Endodermal cell (in vitro differentiated cells): ENCODE results near the gene ZNF595. TPM values are rescaled to one million over a fixed set of nuclear protein-coding genes. Genes with fewer than 3 reads are reported as not detected.
A peak's percentile ranks its signal among the peaks of the same experiment; 100 is the strongest.
"Not testable (repeated sequence)": the region's sequence is repeated elsewhere in the genome, so short reads cannot be mapped to it uniquely, and the experiment has no call there.

Experiments used
- DNase-seq: peaks from one replicate; pipeline ENCODE4 v3.0.0-alpha.2; 2017
- H3K27ac ChIP-seq: 2 replicates; pipeline ENCODE4 v1.5.1; 2013; ENCODE audit warnings: mild to moderate bottlenecking, low read depth, low read length, moderate library complexity
- H3K27me3 ChIP-seq: 2 replicates; pipeline ENCODE4 v1.6.1; 2013; ENCODE audit warnings: mild to moderate bottlenecking, low read length, moderate library complexity; ENCODE audit not compliant: insufficient read depth, control insufficient read depth, poor library complexity, severe bottlenecking
- H3K36me3 ChIP-seq: 2 replicates; pipeline ENCODE4 v1.7.0; 2013; ENCODE audit warnings: mild to moderate bottlenecking, low read length, moderate library complexity; ENCODE audit not compliant: control insufficient read depth, insufficient read depth
- H3K4me1 ChIP-seq: one replicate; pipeline ENCODE4 v1.7.0; 2013; ENCODE audit warnings: low read length; ENCODE audit not compliant: control insufficient read depth, insufficient read depth
- H3K4me3 ChIP-seq: 2 replicates; pipeline ENCODE4 v1.5.1; 2013; ENCODE audit warnings: mild to moderate bottlenecking, low read length, moderate library complexity
- H3K9ac ChIP-seq: 2 replicates; pipeline ENCODE4 v1.6.1; 2013; ENCODE audit warnings: mild to moderate bottlenecking, low read length, moderate library complexity; ENCODE audit not compliant: poor library complexity, severe bottlenecking; ENCODE audit errors: extremely low read depth
- H3K9me3 ChIP-seq: 2 replicates; pipeline ENCODE4 v1.6.1; 2013; ENCODE audit warnings: mild to moderate bottlenecking, low read length, moderate library complexity; ENCODE audit not compliant: control insufficient read depth
- H3K27ac Mint-ChIP-seq: 2 replicates; pipeline ENCODE4 v1.8.0; 2020; ENCODE audit warnings: mixed read lengths
- H3K27me3 Mint-ChIP-seq: 2 replicates; pipeline ENCODE4 v1.8.0; 2021; ENCODE audit warnings: mild to moderate bottlenecking, mixed read lengths; ENCODE audit not compliant: insufficient read depth
- H3K36me3 Mint-ChIP-seq: 2 replicates; pipeline ENCODE4 v1.8.0; 2020; ENCODE audit warnings: low read depth, mixed read lengths
- H3K4me1 Mint-ChIP-seq: 2 replicates; pipeline ENCODE4 v1.8.0; 2020; ENCODE audit warnings: mixed read lengths
- H3K4me3 Mint-ChIP-seq: 2 replicates; pipeline ENCODE4 v1.8.0; 2020; ENCODE audit warnings: mild to moderate bottlenecking, moderate library complexity, mixed read lengths
- H3K9me3 Mint-ChIP-seq: 2 replicates; pipeline ENCODE4 v1.8.0; 2020; ENCODE audit warnings: mild to moderate bottlenecking, mixed read lengths
- WGBS, 2 experiments: methylation state at CpG; one replicate each; pipeline versions ENCODE4 v1.1.5 to v1.1.7; 2013; ENCODE audit warnings: missing lambda C conversion rate in 2 of 2, mixed read lengths in 1 of 2; ENCODE audit not compliant: insufficient coverage in 1 of 2, insufficient read length in 1 of 2; 5-methylcytosine and 5-hydroxymethylcytosine counted together
- total RNA-seq, 2 donors: library from RNA; stranded (reverse); fragmentation: NEBNext Ultra II Directional in 1 of 2; extraction: Animal tissue kit (Norgen Biotek cat#: 25700) in 1 of 2; gene quantifications; 2 replicates in 1 of 2; 3 replicates in 1 of 2; pipeline ENCODE4 v1.2.1, GENCODE V29; 2021
- TF ChIP-seq, protein P1 (sequence below): fragments of 200-600 bp; sonication (generic); conservative IDR thresholded peaks from 2 replicates; pipeline ENCODE4 v1.5.0; 2021; ENCODE audit warnings: antibody characterized with exemption, mild to moderate bottlenecking

The ZNF595 gene
- total RNA-seq, 2 donors from 2014 or later: 10.7 to 26.7 TPM

DNA sequence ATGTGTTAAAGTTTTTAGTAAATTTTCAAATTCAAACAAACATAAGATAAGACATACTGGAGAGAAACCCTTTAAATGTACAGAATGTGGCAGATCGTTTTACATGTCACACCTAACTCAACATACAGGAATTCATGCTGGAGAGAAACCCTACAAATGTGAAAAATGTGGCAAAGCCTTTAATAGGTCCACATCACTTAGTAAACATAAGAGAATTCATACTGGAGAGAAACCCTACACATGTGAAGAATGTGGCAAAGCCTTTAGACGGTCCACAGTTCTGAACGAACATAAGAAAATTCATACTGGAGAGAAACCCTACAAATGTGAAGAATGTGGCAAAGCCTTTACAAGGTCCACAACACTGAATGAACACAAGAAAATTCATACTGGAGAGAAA, 32.8 kb downstream of the ZNF595 start:
- DNase-seq: no peak
- peaks cover 1% of the 10 kb centered on the region for H3K27me3 Mint-ChIP-seq
- peaks cover 88% of the 10 kb centered on the region for H3K9me3 Mint-ChIP-seq
- TF ChIP-seq, protein P1, sequence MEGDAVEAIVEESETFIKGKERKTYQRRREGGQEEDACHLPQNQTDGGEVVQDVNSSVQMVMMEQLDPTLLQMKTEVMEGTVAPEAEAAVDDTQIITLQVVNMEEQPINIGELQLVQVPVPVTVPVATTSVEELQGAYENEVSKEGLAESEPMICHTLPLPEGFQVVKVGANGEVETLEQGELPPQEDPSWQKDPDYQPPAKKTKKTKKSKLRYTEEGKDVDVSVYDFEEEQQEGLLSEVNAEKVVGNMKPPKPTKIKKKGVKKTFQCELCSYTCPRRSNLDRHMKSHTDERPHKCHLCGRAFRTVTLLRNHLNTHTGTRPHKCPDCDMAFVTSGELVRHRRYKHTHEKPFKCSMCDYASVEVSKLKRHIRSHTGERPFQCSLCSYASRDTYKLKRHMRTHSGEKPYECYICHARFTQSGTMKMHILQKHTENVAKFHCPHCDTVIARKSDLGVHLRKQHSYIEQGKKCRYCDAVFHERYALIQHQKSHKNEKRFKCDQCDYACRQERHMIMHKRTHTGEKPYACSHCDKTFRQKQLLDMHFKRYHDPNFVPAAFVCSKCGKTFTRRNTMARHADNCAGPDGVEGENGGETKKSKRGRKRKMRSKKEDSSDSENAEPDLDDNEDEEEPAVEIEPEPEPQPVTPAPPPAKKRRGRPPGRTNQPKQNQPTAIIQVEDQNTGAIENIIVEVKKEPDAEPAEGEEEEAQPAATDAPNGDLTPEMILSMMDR: no peak
- H3K4me1 ChIP-seq: no peaks in the 10 kb centered on the region
- peaks cover 61% of the 10 kb centered on the region for H3K36me3 Mint-ChIP-seq
- H3K9me3 ChIP-seq: peaks cover 99% of the 10 kb centered on the region
- no peak overlapping the region for H3K4me3 Mint-ChIP-seq
- WGBS, 2 experiments: 92 to 100% methylated on average over 2 to 3 of the region's 3 CpGs
- H3K27me3 ChIP-seq: no peaks in the 10 kb centered on the region
- H3K4me3 ChIP-seq: peak overlapping the region; percentile 55
- no peak overlapping the region for H3K27ac Mint-ChIP-seq
- H3K27ac ChIP-seq: no peak overlapping the region
- H3K36me3 ChIP-seq: peaks cover 64% of the 10 kb centered on the region
- H3K9ac ChIP-seq: no peak overlapping the region
- no peaks in the 10 kb centered on the region for H3K4me1 Mint-ChIP-seq

DNA sequence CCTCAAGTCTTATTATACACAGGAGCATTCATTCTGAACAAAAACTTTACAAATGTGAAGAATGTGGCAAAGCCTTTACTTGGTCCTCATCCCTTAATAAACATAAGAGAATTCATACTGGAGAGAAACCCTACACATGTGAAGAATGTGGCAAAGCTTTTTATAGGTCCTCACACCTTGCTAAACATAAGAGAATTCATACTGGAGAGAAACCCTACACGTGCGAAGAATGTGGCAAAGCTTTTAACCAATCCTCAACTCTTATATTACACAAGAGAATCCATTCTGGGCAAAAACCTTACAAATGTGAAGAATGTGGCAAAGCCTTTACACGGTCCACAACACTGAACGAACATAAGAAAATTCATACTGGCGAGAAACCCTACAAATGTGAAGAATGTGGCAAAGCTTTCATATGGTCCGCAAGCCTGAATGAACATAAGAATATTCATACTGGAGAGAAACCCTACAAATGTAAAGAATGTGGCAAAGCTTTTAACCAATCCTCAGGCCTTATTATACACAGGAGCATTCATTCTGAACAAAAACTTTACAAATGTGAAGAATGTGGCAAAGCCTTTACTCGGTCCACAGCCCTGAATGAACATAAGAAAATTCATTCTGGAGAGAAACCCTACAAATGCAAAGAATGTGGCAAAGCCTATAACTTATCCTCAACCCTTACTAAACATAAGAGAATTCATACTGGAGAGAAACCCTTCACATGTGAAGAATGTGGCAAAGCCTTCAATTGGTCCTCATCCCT, 33.6 kb downstream of the ZNF595 start:
- not testable (repeated sequence) for H3K9ac ChIP-seq, H3K4me1 ChIP-seq, H3K27me3 Mint-ChIP-seq, DNase-seq, H3K4me3 Mint-ChIP-seq, H3K27ac Mint-ChIP-seq, H3K27ac ChIP-seq, H3K27me3 ChIP-seq, H3K4me1 Mint-ChIP-seq
- Histone ChIP-seq H3K4me3 (peak overlapping the region; percentile 55), H3K9me3 (peaks cover 99% of the 10 kb centered on the region), H3K36me3 (peaks cover 57% of the 10 kb centered on the region)
- Mint-ChIP-seq H3K9me3 (peaks cover 88% of the 10 kb centered on the region), H3K36me3 (peaks cover 59% of the 10 kb centered on the region)
- WGBS, 2 experiments: 80 to 86% methylated on average over 4 to 7 of the region's 7 CpGs

DNA sequence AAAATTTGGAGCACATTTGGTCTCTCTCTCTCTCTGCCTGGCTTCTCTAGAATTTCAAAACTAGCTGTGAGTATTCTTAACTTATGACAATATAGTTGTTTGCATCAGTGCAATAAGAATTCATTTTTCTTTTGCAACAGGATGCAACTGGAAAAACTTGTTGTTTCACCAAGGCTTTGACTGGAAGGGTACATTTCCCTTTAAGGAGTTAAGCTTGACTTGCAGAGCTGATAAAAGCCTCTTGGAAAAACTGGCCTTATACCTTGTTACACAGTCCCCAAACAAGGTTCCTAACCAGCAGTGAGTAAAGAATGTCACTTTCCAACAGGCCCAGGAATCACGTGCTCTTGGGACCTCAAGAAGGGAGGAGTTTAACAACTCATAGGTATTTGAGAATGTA, 45.3 kb downstream of the ZNF595 start:
- Mint-ChIP-seq H3K27ac (no peak overlapping the region), H3K4me3 (no peak overlapping the region), H3K9me3 (peaks cover 92% of the 10 kb centered on the region), H3K27me3 (no peaks in the 10 kb centered on the region), H3K4me1 (no peaks in the 10 kb centered on the region), H3K36me3 (no peaks in the 10 kb centered on the region)
- Histone ChIP-seq H3K4me3 (no peak overlapping the region), H3K4me1 (no peaks in the 10 kb centered on the region), H3K27ac (no peak overlapping the region), H3K9me3 (peaks cover 84% of the 10 kb centered on the region), H3K9ac (no peak overlapping the region), H3K27me3 (no peaks in the 10 kb centered on the region), H3K36me3 (no peaks in the 10 kb centered on the region)
- DNase-seq: no peak
- 91% methylated on average over 1 of the region's 1 CpG; no CpG with 5 or more reads in 1 of the 2 experiments for WGBS, 2 experiments
- TF ChIP-seq, protein P1: no peak
